ENCODE measurements around the gene COL8A2.

GRCh38 chr1:36092166-36092797 lies 32.7 kb downstream of the COL8A2 start:
- TF ChIP-seq CTCF (IDR thresholded peaks at IDR 0.05) (no peak), POLR2A (IDR thresholded peaks at IDR 0.05) (no peak)

Measured in uterus (tissue), 2 donors.